ENCODE results near the gene SUZ12.
"Not testable (repeated sequence)": the region's sequence is repeated elsewhere in the genome, so short reads cannot be mapped to it uniquely, and the experiment has no call there.

GRCh38 chr17:32022554-32022953, 85.7 kb downstream of the SUZ12 start:
- not testable (repeated sequence) for TF ChIP-seq CTCF, EP300, POLR2AphosphoS5 (IDR thresholded peaks at IDR 0.05)

Data from esophagus muscularis mucosa (tissue), 4 donors.